Thoracic aorta (tissue), 2 donors: Measurements from ENCODE around the gene PITPNC1. TPM values are rescaled to one million over a fixed set of nuclear protein-coding genes. Genes with fewer than 3 reads are reported as not detected.

Source experiments
- ATAC-seq: fragments of 150-250 bp; one replicate; pipeline ENCODE4 v1.8.0; 2017; ENCODE audit warnings: low read depth; ENCODE audit not compliant: insufficient number of reproducible peaks, low FRiP score
- DNase-seq: peaks from one replicate; pipeline ENCODE4 v3.0.0-alpha.2; 2020; ENCODE audit warnings: low spot score
- H3K27ac ChIP-seq, 2 donors: fragments of 200-600 bp; sonication (generic); 1 replicate in 1 of 2; 2 replicates in 1 of 2; pipeline ENCODE4 v1.5.1; 2016; ENCODE audit warnings: mild to moderate bottlenecking in 2 of 2, moderate library complexity in 2 of 2
- H3K27me3 ChIP-seq: fragments of 200-600 bp; sonication (generic); replicated peaks from 2 replicates; pipeline ENCODE4 v1.6.0; 2016; ENCODE audit warnings: mild to moderate bottlenecking; ENCODE audit not compliant: insufficient read depth
- H3K36me3 ChIP-seq: fragments of 200-600 bp; sonication (generic); one replicate; pipeline ENCODE4 v1.5.1; 2016
- H3K4me1 ChIP-seq, 2 donors: fragments of 200-600 bp; sonication (generic); 1 replicate in 1 of 2; 2 replicates in 1 of 2; pipeline versions ENCODE4 v1.5.1 to v1.6.0; 2016; ENCODE audit warnings: low read depth in 2 of 2, mild to moderate bottlenecking in 1 of 2; ENCODE audit not compliant: control insufficient read depth in 1 of 2
- H3K4me3 ChIP-seq: fragments of 200-600 bp; sonication (generic); 2 replicates; pipeline ENCODE4 v1.5.1; 2016; ENCODE audit warnings: mild to moderate bottlenecking
- H3K9me3 ChIP-seq: fragments of 200-600 bp; sonication (generic); 2 replicates; pipeline ENCODE4 v1.5.1; 2016
- total RNA-seq, 2 donors: library from RNA; depleted of rRNA; stranded (reverse); fragments of >200 nt; gene quantifications; one replicate each; pipeline versions ENCODE4 v1.1.0 to v1.2.3, GENCODE V29; 2016
- TF ChIP-seq, protein P1 (sequence below): fragments of 200-600 bp; sonication (generic); IDR thresholded peaks from one replicate; pipeline ENCODE4 v1.5.1; 2019; ENCODE audit warnings: antibody characterized with exemption

Gene PITPNC1
- total RNA-seq, 2 donors from 2014 or later: 8.4 to 28.8 TPM

DNA sequence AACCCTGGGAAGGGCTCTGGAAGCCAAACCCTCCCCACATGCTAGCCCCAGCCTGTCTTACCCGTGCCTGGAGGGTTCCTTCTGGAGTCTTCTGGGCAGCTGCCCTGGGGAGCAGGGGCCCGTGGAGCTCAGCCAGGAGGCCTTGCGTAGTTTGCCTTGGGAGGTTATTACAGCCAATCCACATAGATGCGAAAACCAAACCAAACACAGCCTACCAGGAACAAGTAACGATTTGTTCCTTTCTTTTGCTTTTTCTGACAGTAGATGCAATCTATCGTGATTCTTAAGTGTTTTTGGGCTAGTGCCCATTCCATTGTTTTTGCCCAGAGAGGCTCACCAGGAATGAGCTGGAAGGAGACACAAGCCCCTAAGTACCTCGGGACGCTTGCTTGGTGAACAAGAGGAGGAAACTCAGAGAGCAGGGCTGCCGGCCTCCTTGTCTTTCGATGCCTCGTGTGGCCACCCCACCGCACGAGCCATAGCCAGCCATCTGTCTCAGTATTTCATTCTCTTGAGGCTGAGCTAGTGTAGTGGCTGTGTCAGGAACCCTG, 238.0 kb downstream of the PITPNC1 start:
- TF ChIP-seq, protein P1, sequence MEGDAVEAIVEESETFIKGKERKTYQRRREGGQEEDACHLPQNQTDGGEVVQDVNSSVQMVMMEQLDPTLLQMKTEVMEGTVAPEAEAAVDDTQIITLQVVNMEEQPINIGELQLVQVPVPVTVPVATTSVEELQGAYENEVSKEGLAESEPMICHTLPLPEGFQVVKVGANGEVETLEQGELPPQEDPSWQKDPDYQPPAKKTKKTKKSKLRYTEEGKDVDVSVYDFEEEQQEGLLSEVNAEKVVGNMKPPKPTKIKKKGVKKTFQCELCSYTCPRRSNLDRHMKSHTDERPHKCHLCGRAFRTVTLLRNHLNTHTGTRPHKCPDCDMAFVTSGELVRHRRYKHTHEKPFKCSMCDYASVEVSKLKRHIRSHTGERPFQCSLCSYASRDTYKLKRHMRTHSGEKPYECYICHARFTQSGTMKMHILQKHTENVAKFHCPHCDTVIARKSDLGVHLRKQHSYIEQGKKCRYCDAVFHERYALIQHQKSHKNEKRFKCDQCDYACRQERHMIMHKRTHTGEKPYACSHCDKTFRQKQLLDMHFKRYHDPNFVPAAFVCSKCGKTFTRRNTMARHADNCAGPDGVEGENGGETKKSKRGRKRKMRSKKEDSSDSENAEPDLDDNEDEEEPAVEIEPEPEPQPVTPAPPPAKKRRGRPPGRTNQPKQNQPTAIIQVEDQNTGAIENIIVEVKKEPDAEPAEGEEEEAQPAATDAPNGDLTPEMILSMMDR: no peak
- Histone ChIP-seq H3K4me1 (no peaks in the 10 kb centered on the region), H3K4me3 (no peak overlapping the region), H3K27me3 (no peaks in the 10 kb centered on the region), H3K36me3 (no peaks in the 10 kb centered on the region), H3K27ac (no peak overlapping the region), H3K9me3 (no peaks in the 10 kb centered on the region)
- ATAC-seq (no peak), DNase-seq (no peak)

DNA sequence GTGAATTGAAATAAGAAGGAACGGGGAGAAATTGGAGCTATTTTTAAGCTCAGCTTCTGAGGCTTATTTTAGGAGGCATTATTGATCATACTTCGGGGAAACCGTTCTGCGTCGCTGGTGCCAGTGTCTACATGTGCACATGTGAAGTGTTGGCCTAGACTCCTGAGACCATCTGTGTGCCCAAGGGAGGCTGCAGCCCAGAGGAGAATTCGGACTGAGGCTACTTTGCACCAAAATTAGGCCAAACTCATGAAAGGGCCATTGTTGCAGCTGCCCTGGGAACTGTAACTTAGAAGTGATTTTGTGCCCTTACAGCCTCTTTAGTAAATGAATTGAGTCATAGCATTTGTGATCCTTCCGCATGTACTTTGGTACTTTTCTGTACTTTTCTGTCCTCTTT, 238.7 kb downstream of the PITPNC1 start:
- DNase-seq: no peak
- H3K27ac ChIP-seq: no peak overlapping the region
- H3K4me3 ChIP-seq: no peak overlapping the region
- no peaks in the 10 kb centered on the region for H3K4me1 ChIP-seq
- no peaks in the 10 kb centered on the region for H3K27me3 ChIP-seq
- no peaks in the 10 kb centered on the region for H3K36me3 ChIP-seq
- no peak for ATAC-seq
- no peaks in the 10 kb centered on the region for H3K9me3 ChIP-seq
- TF ChIP-seq, protein P1: no peak

DNA sequence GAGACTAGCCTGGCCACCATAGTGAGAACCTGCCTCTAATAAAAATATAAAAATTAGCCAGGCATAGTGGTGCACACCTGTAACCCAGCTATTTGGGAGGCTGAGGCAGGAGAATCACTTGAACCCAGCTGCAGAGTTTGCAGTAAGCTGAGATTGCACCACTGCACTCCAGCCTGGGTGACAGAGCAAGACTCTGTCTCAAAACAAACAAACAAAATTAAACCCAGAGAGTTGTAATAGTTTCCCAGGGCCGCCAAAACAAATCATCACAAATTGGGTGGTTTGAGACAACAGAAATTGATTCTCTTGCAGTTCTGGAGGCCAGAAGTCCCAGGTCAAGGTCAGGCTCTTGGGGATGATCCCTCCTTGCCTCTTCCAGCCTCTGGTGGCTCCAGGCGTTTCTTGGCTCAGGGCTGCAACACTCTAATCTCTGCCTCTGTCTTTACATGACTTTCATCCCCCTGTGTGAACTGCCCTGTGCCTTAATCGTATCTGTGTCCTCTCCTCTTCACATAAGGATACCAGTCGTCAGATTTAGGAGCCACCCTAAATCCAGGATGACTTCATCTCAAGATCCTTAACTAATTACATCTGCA, 240.3 kb downstream of the PITPNC1 start:
- H3K4me3 ChIP-seq: no peak overlapping the region
- H3K4me1 ChIP-seq: no peaks in the 10 kb centered on the region
- no peaks in the 10 kb centered on the region for H3K27me3 ChIP-seq
- DNase-seq (no peak), ATAC-seq (no peak)
- no peaks in the 10 kb centered on the region for H3K36me3 ChIP-seq
- TF ChIP-seq, protein P1: no peak
- no peak overlapping the region for H3K27ac ChIP-seq
- H3K9me3 ChIP-seq: no peaks in the 10 kb centered on the region

DNA sequence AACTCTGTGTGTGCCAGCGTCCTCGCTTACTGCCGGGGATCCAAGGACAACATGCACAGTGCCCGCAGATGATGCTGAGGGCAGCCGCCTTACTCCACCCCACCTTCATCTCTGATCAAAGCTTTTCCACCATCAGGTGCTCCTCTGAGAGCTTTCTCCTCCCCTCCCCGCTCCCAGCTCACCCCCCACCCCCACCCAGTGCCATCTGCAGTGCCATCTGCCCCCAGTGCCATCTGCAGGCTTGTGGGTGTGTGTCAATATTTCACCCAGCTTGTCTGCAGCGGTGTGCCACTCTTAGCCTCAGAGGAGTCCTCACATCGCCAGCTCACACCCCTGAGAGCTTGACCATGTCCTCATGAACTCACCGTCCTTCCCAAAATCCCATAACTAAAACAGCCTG, 242.5 kb downstream of the PITPNC1 start:
- DNase-seq (no peak), ATAC-seq (no peak)
- Histone ChIP-seq H3K27ac (no peak overlapping the region), H3K4me3 (no peak overlapping the region), H3K36me3 (no peaks in the 10 kb centered on the region), H3K4me1 (no peaks in the 10 kb centered on the region), H3K27me3 (no peaks in the 10 kb centered on the region), H3K9me3 (no peaks in the 10 kb centered on the region)
- TF ChIP-seq, protein P1: no peak

DNA sequence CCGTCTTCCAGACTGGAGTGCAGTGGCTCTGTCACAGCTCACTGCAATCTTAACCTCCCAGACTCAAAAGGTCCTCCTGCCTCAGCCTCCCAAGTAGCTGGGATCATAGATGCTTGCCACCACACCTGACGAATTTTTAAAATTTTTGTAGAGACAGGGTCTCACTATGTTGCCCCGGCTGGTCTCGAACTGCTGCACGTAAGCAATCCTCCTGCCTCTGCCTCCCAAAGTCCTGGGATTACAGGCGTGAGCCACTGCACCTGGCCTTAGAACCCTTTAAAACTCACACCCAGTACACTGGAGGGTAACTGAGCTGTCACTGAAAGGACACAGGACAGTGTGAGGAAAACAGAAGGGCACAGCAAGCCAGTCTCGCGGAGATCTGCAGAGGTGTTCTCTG, 243.0 kb downstream of the PITPNC1 start:
- no peaks in the 10 kb centered on the region for H3K9me3 ChIP-seq
- H3K36me3 ChIP-seq: no peaks in the 10 kb centered on the region
- no peaks in the 10 kb centered on the region for H3K27me3 ChIP-seq
- TF ChIP-seq, protein P1: no peak
- no peak for DNase-seq
- no peak for ATAC-seq
- no peak overlapping the region for H3K4me3 ChIP-seq
- H3K4me1 ChIP-seq: no peaks in the 10 kb centered on the region
- no peak overlapping the region for H3K27ac ChIP-seq
